ENCODE data around the gene FMNL2. TPM values are rescaled to one million over a fixed set of nuclear protein-coding genes. Genes with fewer than 3 reads are reported as not detected.
"Not testable (repeated sequence)": the region's sequence is repeated elsewhere in the genome, so short reads cannot be mapped to it uniquely, and the experiment has no call there.

The FMNL2 gene
- total RNA-seq, 2 experiments from 2014 or later = 0.46 to 0.64 TPM

DNA sequence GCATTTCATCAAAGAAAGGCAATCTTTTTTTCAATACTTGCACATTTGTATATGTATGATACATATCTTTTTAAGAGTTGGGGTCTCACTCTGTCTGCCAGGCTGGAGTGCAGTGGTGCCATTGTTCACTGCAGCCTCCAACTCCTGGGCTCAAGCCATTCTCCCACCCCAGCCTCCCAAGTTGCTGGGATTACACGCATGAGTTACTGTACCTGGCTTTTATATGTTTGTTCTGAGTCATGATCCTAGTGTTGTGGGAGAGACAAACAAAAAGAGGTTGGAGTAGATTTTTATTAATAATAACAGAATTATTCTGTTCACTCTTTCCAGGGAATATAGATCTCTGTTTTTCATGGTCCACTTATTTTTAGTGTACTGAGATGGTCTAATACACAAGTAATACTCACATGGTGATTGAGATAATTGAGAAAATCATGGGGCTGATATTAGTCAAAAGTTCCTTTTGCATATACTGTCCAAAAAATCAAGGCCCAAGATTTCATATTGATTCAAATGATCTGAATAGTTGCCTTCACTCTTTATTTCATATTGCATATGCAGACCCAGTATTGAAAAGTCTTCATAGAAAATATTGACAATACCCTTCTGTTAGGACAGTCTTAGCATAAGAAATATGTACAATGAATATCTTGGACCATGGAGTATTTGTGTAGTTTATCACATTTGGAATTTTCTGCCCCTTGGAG is 138.3 kb downstream of the FMNL2 start:
- Mint-ChIP-seq H3K9me3 (no peaks in the 10 kb centered on the region), H3K4me1 (peaks cover 9% of the 10 kb centered on the region), H3K27ac (no peak overlapping the region), H3K4me3 (no peak overlapping the region), H3K36me3 (ENCODE audit: low read depth) (no peaks in the 10 kb centered on the region), H3K27me3 (peaks cover 3% of the 10 kb centered on the region)
- POLR2A ChIA-PET = no interaction called here
- DNase-seq = no peak
- CTCF ChIA-PET = no interaction called here

DNA sequence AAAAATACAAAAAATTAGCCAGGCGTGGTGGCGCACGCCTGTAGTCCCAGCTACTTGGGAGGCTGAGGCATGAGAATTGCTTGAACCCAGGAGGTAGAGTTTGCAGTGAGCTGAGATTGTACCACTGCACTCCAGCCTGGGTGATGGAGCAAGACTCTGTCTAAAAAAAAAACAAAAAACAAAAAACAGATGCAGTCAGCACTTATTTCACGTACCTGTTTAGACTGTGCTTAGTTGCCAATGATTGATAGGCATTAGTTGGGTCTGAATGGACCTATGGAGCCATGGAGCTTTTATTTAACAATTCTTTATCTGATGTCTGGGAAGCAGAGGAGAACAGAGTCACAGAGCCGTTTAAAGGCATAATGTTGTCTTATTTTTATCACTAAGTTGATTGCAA is 139.5 kb downstream of the FMNL2 start:
- H3K27ac Mint-ChIP-seq; H3K27me3 Mint-ChIP-seq; DNase-seq; H3K36me3 Mint-ChIP-seq (ENCODE audit: low read depth); POLR2A ChIA-PET; H3K4me1 Mint-ChIP-seq; H3K9me3 Mint-ChIP-seq; H3K4me3 Mint-ChIP-seq: not testable (repeated sequence)
- CTCF ChIA-PET = interaction anchor here (0.7 to 1.6 kb wide), 2 partner anchors 12 to 65 kb away, joined by 3 to 4 read pairs; no protein-coding TSS in a partner anchor

DNA sequence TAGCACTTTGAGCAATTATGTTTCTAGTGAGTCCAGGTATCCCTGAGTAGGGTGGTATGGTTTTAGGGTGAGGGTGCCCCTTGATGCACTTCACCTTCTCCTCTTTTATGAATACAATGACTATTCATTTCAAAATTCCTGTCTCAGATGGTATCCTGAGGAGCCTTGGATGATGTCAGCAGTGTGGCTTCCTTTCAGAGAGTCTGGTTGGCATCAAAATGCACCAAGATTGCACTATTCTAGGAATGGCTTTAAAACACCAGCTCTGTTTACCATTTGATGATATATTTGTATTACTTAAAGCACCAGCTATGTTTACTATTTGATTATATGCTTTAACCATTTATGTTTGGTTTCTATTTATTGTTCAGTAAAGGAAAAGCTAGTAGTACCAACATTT is 141.0 kb downstream of the FMNL2 start:
- CTCF ChIA-PET = no interaction called here
- POLR2A ChIA-PET = no interaction called here
- H3K27me3 Mint-ChIP-seq = peaks cover 3% of the 10 kb centered on the region

DNA sequence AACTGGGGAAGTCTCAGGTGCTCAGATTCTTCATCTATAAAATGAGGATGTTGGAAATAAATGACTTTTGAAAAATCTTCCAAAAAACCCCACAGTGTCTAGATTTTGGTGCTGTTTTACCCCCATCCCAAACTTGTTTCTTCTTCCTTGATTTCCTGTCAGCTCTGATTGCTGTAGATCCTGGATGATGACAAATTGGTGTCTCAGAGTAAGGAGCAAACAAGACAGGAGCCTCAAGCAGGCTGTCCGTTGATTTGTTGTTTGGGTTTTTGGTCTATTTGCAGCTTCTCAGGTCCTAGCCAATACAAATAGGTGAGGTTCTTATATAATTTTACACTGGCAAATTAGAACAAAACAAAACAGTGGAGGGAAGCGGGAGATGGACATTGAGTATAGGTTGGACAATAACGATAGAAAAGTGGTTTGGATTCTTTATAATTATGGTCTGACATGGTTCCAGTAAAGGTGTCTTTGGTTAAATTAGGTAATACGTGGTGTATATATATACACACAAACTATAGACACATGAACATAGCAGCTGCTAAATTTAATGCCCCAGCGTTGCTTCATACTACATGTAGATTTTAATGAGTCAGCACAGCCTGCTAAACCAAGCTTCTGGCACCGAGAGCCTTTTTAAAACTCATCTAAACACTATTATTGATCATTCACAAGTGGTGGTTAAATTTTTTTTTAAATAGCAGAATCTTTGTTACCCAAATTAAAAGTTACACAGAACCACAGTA is 142.5 kb downstream of the FMNL2 start:
- Mint-ChIP-seq H3K36me3 (ENCODE audit: low read depth) (no peaks in the 10 kb centered on the region), H3K9me3 (no peaks in the 10 kb centered on the region), H3K27ac (no peak overlapping the region), H3K4me1 (no peaks in the 10 kb centered on the region), H3K4me3 (no peak overlapping the region), H3K27me3 (peaks cover 3% of the 10 kb centered on the region)
- no peak for DNase-seq
- CTCF ChIA-PET = no interaction called here
- POLR2A ChIA-PET = interaction anchor here (0.6 kb wide), 1 partner anchor 71 kb away, joined by 4 read pairs; no protein-coding TSS in a partner anchor

More for the DNA sequence above, 141.0 kb downstream of the FMNL2 start:
- H3K27ac Mint-ChIP-seq = no peak overlapping the region
- DNase-seq = no peak
- H3K4me3 Mint-ChIP-seq = no peak overlapping the region
- no peaks in the 10 kb centered on the region for H3K9me3 Mint-ChIP-seq
- H3K36me3 Mint-ChIP-seq (ENCODE audit: low read depth) = no peaks in the 10 kb centered on the region
- no peaks in the 10 kb centered on the region for H3K4me1 Mint-ChIP-seq

DNA sequence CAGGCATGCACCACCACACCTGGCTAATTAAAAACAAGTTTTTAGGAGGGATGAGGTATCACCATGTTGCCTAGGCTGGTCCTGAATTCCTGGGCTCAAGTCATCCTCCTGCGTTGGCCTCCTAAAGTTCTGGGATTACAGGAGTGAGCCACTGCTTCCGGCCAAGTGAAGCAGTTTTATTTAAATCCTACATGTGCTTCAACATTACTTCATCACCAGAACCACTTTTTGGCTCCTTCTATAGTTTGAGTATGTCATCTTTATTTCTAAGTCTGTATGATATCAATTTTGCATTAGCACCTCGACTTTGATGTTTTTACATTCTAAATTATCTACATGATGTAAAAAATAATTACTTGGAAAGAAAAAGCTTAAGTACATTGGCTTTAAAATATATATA is 144.3 kb downstream of the FMNL2 start:
- Mint-ChIP-seq H3K27me3 (no peaks in the 10 kb centered on the region), H3K4me1 (no peaks in the 10 kb centered on the region), H3K4me3 (no peak overlapping the region), H3K9me3 (no peaks in the 10 kb centered on the region), H3K27ac (no peak overlapping the region), H3K36me3 (ENCODE audit: low read depth) (no peaks in the 10 kb centered on the region)
- POLR2A ChIA-PET = no interaction called here
- DNase-seq = no peak
- CTCF ChIA-PET = no interaction called here

DNA sequence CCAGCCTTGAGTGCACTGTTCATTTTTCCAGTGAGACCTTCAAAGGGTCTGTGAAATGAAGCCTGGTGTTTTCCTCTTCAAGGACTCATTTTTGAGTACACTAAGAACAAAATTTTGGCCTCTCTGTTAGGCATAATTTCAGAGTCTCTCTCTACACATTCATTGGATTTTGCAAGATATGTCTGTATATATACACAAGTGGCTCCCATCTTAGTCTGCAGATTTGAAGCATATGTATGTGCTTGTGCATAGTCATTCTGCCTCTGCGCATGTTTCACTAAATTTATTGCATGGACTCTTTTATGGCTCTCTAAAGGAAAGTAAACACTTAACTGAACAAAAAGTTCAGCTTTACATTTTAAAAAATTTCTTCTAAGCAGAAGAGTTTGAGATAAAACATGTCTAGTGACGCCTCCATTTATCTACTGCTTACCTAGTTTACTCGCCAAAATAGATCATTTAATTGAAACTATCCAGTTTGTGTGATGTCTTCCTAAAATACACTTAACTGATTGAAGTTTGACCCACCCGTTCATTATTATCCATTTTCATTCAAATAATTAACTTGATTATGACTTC is 145.9 kb downstream of the FMNL2 start:
- no peak overlapping the region for H3K27ac Mint-ChIP-seq
- ChIA-PET POLR2A (no interaction called here), CTCF (no interaction called here)
- no peak for DNase-seq
- H3K9me3 Mint-ChIP-seq = no peaks in the 10 kb centered on the region
- no peaks in the 10 kb centered on the region for H3K36me3 Mint-ChIP-seq (ENCODE audit: low read depth)
- no peaks in the 10 kb centered on the region for H3K4me1 Mint-ChIP-seq
- H3K4me3 Mint-ChIP-seq = no peak overlapping the region
- H3K27me3 Mint-ChIP-seq = no peaks in the 10 kb centered on the region

DNA sequence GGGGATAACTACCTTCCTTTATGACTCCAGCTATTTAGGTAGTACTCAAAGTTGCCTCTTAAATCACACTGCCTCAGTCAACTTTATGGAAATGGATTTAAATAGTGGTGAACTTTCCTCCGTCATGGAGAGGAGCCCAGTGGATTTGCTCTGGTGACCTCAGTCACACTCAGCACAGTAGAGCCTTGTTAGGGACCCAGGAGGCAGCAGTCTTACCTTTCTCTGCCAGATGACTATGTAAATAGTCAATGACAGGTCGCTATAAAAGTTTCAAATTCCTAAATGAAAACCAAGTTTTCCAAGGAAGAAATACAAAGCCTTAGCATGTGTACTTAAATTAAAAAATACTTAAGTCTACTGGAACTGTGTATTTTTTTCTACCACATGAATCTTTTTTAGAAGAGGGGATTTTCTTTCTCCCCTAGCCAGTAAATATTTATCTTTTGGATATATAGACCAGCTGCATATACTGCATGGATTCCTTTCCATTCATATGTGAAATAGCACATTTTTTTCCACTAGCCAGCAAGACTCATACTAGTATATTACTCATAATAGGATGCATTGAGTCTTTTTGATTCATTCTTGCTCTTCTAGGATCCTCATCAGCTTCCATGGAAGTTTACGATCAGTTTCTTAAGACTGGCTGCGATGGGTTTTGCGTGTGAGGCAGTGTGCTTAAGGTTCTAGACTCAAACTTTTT is 147.1 kb downstream of the FMNL2 start:
- no peaks in the 10 kb centered on the region for H3K4me1 Mint-ChIP-seq
- no peaks in the 10 kb centered on the region for H3K27me3 Mint-ChIP-seq
- POLR2A ChIA-PET = no interaction called here
- H3K9me3 Mint-ChIP-seq = no peaks in the 10 kb centered on the region
- CTCF ChIA-PET = no interaction called here
- H3K27ac Mint-ChIP-seq = no peak overlapping the region
- H3K4me3 Mint-ChIP-seq = no peak overlapping the region
- DNase-seq = no peak
- H3K36me3 Mint-ChIP-seq (ENCODE audit: low read depth) = no peaks in the 10 kb centered on the region

DNA sequence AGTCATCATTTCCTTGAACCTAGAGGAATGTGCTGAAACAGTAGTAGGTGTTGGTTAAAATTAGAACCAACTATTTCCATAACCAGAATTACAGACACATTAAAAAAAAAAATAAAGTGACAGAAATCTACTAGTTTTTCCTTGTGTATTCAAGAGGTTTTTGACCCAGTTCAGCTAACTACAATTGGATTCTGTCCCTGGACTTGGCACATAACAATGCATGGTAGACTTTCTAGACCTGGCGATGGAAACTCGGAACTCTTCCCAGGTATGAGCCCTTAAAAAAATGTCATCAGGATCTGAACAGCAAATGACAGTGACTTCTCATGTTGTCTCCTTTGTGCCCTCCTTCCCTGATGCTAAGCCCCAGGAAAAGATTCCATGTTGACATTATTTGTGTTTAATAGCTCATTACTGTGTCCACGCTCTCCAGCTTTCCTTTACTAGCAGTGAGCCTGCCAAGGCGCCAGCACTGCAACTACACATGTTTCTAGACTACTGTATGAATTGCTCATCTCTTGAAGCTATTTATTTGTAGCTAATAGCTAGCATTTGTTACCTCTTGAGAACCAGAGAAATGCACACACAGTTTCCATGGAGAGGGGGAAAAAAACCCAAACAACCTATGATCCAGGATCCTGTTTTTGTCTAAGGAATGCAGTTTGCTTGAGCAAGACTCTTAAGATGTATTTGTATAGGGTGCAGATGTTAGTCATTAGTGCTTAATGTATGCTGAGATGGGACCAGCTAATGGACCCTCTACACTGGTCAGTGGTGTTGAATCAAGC is 148.5 kb downstream of the FMNL2 start:
- POLR2A ChIA-PET = no interaction called here
- Mint-ChIP-seq H3K27me3 (no peaks in the 10 kb centered on the region), H3K36me3 (ENCODE audit: low read depth) (no peaks in the 10 kb centered on the region), H3K27ac (no peak overlapping the region), H3K4me1 (no peaks in the 10 kb centered on the region), H3K4me3 (no peak overlapping the region), H3K9me3 (no peaks in the 10 kb centered on the region)
- CTCF ChIA-PET = interaction anchor here (0.6 to 1.6 kb wide), 3 partner anchors 26 to 83 kb away, joined by 3 to 5 read pairs (median 3); no protein-coding TSS in a partner anchor
- DNase-seq = no peak

DNA sequence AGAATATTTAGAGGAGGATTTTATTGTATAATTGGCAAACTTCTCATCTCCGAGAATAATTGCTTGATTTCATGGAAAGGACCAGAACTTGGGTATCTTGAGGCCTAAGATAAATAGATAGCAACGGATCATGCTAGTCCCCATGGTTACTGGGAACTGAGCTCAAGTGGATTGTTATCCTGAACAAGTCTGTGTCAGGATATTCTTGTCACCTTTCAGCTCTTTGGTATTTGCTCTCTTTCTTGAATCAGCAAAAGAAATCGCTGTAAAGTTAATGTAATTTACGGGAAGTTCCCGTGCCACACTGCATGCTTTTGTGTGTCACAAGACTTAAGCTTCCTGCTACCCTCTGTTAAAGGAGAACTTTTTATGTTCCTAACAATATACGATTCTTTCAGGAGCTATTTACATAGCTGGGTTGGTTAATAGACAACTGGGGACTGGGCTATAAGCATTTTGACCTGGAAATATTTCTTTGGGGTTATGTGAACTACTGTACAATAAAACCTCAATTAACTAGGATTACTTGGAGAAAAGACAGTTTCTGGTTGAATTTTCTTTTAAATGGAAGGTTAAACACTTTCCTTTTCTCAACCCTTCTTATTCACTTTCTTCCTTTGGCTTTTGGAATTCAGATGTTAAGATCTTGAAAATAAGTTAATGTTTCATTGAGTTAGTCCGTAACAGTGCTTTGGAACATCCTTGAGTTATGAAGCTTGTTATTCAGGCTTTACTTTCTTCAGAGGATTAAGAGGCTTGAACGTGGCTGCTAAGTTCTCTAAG is 151.2 kb downstream of the FMNL2 start:
- H3K27me3 Mint-ChIP-seq = peaks cover 4% of the 10 kb centered on the region
- H3K36me3 Mint-ChIP-seq (ENCODE audit: low read depth) = no peaks in the 10 kb centered on the region
- no peaks in the 10 kb centered on the region for H3K9me3 Mint-ChIP-seq
- ChIA-PET CTCF (interaction anchor here (1.2 kb wide), 1 partner anchor 12 kb away, joined by 3 read pairs; no protein-coding TSS in a partner anchor), POLR2A (no interaction called here)
- DNase-seq = no peak
- H3K4me1 Mint-ChIP-seq = no peaks in the 10 kb centered on the region
- no peak overlapping the region for H3K27ac Mint-ChIP-seq
- no peak overlapping the region for H3K4me3 Mint-ChIP-seq

DNA sequence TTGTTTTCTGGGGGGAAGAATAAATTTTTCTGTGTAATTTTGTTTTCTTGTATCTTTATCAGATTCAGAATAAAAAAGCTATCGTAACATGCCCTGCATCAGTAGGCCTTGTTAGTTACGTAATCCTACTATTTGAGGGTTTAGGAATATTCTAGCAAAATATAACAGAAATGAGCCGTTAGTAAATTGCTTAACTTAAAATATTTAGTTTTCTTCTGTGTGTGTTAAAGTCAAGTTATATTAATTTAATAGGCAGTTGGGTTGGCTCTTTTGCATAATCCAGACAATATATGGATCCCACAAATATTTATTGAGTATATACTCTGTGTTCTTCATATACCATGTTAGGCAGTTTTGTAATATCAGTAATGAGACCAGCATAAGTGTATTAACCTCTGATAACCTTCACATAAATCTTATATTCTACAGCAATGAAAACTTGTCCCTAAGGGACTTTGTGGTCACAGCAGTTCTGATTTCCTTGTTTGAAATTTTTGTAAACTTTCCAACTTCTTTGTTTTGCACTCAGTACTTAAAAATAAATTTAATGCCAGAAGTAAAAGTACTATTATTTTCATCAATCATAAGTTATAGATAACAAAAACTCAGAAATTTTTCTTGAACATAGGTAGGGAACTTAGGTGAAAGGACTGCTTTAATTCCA is 151.9 kb downstream of the FMNL2 start:
- CTCF ChIA-PET = interaction anchor here (1.2 kb wide), 1 partner anchor 12 kb away, joined by 3 read pairs; no protein-coding TSS in a partner anchor
- H3K27ac Mint-ChIP-seq = no peak overlapping the region

DNA sequence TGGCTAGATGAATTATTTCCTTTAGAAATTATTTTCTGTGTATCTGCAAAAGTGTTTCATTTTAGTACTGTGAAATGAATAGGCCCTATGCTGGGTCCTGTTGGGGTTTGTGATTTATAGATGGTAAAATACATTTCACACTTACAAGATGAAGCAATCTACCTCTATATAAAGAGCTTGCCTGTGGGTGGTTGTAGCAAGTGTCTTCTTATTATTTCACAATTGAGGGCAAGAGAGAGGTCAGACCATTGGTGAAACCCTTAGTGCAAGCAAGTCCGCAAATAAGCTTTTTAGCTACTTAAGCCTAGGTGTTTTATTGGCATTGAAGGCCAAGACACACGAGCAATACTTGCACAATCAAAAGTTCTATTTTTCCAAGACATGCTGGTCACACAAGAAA is 153.1 kb downstream of the FMNL2 start:
- DNase-seq = no peak
- Mint-ChIP-seq H3K27me3 (peaks cover 12% of the 10 kb centered on the region), H3K9me3 (no peaks in the 10 kb centered on the region), H3K4me1 (no peaks in the 10 kb centered on the region), H3K4me3 (no peak overlapping the region), H3K36me3 (ENCODE audit: low read depth) (no peaks in the 10 kb centered on the region), H3K27ac (no peak overlapping the region)
- CTCF ChIA-PET = interaction anchor here (0.9 kb wide), 1 partner anchor 143 kb away, joined by 3 read pairs; no protein-coding TSS in a partner anchor
- POLR2A ChIA-PET = no interaction called here

More for the DNA sequence above, 151.9 kb downstream of the FMNL2 start:
- peaks cover 7% of the 10 kb centered on the region for H3K27me3 Mint-ChIP-seq
- POLR2A ChIA-PET = no interaction called here
- no peaks in the 10 kb centered on the region for H3K4me1 Mint-ChIP-seq
- no peaks in the 10 kb centered on the region for H3K36me3 Mint-ChIP-seq (ENCODE audit: low read depth)
- no peak for DNase-seq
- no peaks in the 10 kb centered on the region for H3K9me3 Mint-ChIP-seq
- H3K4me3 Mint-ChIP-seq = no peak overlapping the region

All from activated CD4-positive, alpha-beta T cell treated with anti-CD3 and anti-CD28 coated beads, Interleukin-2, amount 10 ng/mL, durations not matched to agents 7 days and 5 days (primary cell).